ENCODE measurements around the gene SLC29A1. TPM values are rescaled to one million over a fixed set of nuclear protein-coding genes. Genes with fewer than 3 reads are reported as not detected.

SLC29A1 gene
- total RNA-seq, 1 experiment from 2014 or later, result 47.6 TPM

DNA sequence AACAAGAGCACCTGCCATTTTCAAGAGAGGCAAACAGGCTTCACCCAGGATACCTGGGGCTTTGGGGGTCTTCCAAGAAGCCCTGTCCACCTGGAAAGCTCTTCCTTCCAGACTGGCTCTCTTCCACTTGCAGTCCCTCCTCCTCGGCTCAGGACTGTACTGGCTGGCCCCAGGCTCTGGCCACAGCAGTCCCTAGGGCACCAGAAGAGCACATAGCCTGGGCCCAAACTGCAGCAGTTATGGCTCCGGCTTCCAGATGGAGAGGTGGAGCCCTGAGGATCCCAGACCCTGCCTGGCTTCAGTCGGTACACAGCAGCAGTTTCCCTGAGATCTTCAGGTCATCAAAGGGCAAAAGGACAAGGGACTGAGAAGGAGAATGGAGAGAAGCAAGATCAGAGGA, 35.5 kb downstream of the SLC29A1 start:
- in situ Hi-C loops (cut with HindIII; ENCODE audit: low pct_unique_long_range_greater_than_20kb, low sequenced_read_pairs), result no loop called here
- no peak for DNase-seq (ENCODE audit: low read depth)

DNA sequence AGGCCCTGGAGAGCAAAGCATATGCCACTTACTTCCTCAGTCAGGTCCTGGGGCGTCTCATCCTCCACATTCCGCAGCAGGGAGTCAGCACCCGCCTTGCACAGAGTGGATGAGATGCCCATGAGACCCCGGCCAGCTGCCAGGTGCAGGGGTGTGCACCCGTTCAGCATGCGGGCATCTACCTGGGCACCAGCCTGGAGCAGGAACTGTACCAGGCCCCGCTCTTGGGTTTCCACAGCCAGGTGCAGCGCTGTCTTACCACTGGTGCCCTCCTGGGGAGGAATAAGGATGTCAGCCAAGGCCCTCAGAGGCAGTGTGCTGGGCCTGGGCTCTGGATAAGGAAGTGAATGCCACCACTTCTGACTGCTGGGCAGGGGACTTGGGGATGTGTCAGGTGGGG, 36.6 kb downstream of the SLC29A1 start:
- DNase-seq (ENCODE audit: low read depth), result no peak
- in situ Hi-C loops (cut with HindIII; ENCODE audit: low pct_unique_long_range_greater_than_20kb, low sequenced_read_pairs), result no loop called here

GRCh38 chr6:44260451-44261297, 37.3 kb downstream of the SLC29A1 start:
- in situ Hi-C loops (cut with HindIII; ENCODE audit: low pct_unique_long_range_greater_than_20kb, low sequenced_read_pairs), result no loop called here
- no peak for DNase-seq (ENCODE audit: low read depth)

DNA sequence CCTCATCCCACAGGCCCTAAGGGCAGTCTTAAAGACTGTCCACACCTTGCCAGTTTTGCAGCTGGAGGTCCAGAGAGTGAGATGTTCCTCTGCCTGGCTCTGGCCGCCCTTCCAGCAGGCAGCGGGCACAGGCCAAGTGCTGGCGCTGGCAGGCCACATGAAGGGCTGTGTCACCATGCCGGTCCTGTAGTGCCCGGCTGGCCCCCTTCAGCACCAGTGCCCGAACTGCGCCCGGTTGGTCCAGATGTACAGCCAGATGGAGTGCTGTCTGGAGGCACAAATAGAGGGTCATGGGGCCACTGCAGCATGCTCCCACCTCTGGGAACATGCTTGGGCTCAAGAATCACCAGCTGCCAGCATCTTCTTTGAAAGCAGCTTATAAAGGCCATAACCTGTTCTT, 38.2 kb downstream of the SLC29A1 start:
- in situ Hi-C loops (cut with HindIII; ENCODE audit: low pct_unique_long_range_greater_than_20kb, low sequenced_read_pairs), result no loop called here
- DNase-seq (ENCODE audit: low read depth), result no peak

- in situ Hi-C loops (cut with HindIII; ENCODE audit: low pct_unique_long_range_greater_than_20kb, low sequenced_read_pairs), result no loop called here
- DNase-seq (ENCODE audit: low read depth), result no peak
These were observed 39.3 kb downstream of the SLC29A1 start for GRCh38 chr6:44262467-44263353.

GRCh38 chr6:44263354-44264100, 40.1 kb downstream of the SLC29A1 start:
- in situ Hi-C loops (cut with HindIII; ENCODE audit: low pct_unique_long_range_greater_than_20kb, low sequenced_read_pairs), result no loop called here
- peak; percentile 60 for DNase-seq (ENCODE audit: low read depth)

DNA sequence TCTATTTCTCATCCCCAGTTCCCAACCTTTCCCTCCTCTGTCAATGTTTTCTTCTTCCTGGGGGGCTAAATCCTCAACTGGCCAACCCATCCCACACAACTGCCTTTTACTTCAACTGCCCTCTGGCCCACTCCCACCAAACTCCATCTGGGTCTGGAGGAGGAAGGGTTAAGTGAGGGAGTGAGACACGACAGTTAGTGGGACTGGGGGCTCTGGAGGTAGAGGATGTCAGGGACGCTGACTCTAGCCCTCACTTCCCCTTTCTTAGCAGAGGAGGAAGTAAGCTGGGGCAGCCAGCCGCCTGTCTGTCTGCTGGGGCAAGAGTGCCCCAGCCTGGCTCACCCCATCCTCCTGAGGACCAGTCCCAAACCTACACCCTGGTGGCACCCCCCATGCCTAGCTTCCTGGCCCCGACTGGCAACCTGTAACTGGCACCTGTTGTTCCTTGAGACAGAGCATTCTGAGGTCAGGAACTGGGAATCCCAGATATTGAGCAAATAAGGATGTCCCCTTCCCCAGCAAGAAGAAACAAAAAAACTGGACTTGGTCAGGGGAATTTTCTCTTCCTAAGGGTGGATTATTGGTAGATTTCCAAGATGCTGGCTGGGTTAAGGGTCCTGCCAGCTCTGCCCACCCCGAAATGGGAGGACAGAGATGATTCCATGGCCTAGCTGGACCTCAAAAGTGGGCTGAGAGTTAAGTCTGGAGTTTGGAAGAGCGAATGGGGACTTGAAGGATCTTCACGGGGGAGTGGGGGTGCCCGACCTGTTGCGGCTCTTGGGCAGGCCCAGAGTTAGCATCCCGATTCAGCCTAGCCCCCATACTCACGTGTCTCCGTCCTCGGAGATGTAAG, 41.0 kb downstream of the SLC29A1 start:
- DNase-seq (ENCODE audit: low read depth), result no peak

DNA sequence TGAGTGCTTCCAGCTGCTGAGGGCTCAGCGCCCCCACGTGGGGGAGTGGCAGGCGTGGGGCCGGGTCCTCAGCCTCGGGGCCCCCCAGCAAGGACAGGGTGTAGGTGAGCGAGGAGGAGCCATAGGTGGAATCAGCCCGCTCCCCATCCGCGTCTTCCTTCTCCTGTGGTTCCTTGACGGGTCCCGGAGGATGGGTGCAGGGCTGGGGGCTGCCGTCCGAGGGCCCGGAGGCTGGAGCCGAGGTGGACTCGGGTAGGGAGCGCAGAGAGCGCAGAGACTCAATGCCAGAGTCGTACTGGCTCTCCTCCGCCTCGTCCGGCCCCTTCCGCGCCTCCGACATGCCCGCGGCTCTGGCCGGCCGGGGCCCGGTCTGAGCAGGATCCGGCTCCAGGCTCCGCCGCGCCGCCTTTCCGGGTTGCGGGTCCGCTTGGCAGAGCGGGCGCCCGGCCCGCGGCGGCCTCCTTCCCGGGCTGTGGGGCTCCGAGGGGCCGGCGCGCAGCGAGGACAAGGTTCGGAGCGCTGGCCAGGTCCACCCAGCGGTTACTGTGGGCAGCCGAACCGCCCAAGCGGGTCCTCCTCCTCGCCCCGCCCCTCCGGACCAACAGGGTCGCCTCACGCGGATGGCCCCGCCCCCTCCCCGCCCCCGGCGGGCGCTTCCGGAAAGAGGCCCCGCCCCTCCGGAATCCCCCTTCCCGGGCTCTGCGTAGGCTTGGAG, 41.8 kb downstream of the SLC29A1 start, which contains the start of gene NFKBIE:
TSS of gene NFKBIE (minus strand) at position 545 of the 715 bp plus-strand sequence. CDS start at position 340, 205 bp downstream.
- peak; percentile 80 for DNase-seq (ENCODE audit: low read depth)
- in situ Hi-C loops (cut with HindIII; ENCODE audit: low pct_unique_long_range_greater_than_20kb, low sequenced_read_pairs), result no loop called here

More for the DNA sequence above, 41.0 kb downstream of the SLC29A1 start:
- in situ Hi-C loops (cut with HindIII; ENCODE audit: low pct_unique_long_range_greater_than_20kb, low sequenced_read_pairs), result no loop called here

DNA sequence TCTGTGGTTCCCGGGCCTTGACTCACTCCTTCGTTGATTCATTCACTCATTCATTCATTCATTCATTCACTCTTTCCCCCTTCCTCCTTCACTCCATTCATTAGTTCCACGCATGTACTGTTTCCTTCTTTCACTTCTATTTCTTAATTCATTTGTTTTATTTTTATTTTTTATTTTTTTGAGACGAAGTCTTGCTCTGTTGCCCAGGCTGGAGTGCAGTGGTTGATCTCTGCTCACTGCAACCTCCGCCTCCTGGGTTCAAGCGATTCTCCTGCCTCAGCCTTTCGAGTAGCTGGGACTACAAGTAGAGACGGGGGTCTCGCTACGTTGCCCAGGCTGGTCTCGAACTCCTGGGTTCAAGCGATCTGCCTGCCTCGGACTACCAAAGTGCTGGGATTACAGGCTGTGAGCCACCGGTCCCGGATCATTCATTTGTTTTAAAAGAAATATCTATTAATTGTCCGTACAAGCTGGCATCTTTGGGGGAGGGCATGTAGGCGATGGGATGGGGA, 42.4 kb downstream of the SLC29A1 start:
- no peak for DNase-seq (ENCODE audit: low read depth)
- in situ Hi-C loops (cut with HindIII; ENCODE audit: low pct_unique_long_range_greater_than_20kb, low sequenced_read_pairs), result no loop called here

DNA sequence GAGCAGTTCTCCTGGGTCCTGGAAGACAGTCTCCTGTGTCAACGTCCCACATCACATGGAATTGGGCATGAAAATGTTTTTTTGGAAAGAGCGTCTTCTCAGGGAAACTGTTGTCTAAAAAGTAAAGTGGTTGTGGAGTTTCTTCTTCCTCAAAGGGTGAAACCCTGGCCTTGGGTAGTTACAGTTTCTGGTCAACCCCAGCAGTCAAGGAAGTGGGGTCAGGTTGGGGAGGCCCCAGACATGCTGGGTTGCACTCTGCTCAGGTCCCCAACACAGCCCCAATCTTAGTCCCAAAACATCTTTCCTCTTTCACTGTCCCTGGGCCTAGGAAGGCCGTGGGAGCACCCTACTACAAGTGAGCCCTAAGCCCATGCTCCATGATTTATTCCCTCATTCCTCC, 43.0 kb downstream of the SLC29A1 start:
- DNase-seq (ENCODE audit: low read depth), result no peak
- in situ Hi-C loops (cut with HindIII; ENCODE audit: low pct_unique_long_range_greater_than_20kb, low sequenced_read_pairs), result no loop called here

- in situ Hi-C loops (cut with HindIII; ENCODE audit: low pct_unique_long_range_greater_than_20kb, low sequenced_read_pairs), result no loop called here
- DNase-seq (ENCODE audit: low read depth), result no peak
These were observed 43.9 kb downstream of the SLC29A1 start for GRCh38 chr6:44267252-44267651.

- peak; percentile 39 for DNase-seq (ENCODE audit: low read depth)
- in situ Hi-C loops (cut with HindIII; ENCODE audit: low pct_unique_long_range_greater_than_20kb, low sequenced_read_pairs), result no loop called here
These were observed 44.8 kb downstream of the SLC29A1 start for GRCh38 chr6:44268095-44268628.

DNA sequence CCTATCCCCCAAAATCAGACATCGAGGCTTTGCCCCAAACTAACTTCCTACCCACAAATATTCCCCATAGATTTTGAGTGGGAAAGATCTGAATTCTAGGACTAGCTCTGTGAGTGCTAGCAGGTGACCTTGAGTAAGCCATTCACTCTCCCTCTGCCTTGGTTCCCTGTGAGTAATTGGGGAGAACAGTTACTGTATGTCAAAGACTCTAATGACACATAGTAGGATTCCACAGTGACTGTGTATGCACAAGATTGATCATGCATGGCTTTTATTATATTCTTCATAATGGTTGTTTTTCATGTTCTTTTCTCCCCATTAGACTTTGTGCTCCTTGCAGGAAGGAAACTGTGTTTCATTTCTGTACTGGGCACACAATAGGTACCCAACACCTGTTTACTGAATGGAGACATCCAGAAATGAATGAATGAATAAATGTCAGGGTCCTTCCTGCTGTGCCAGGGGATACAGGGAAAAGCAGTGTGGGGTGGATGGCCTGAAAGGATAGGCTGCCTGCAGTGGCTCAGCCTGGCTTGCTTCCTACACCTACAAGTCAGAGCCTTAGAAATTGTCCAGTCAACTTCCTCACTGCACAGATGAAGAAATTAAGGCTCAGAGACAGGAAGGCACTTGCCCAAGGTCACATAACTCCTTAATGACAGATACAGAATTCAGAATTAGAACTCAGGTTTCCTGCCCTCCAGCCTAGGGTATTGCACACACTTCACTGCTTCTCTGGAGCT, 46.0 kb downstream of the SLC29A1 start:
- DNase-seq (ENCODE audit: low read depth), result peak; percentile 17
- in situ Hi-C loops (cut with HindIII; ENCODE audit: low pct_unique_long_range_greater_than_20kb, low sequenced_read_pairs), result no loop called here

DNA sequence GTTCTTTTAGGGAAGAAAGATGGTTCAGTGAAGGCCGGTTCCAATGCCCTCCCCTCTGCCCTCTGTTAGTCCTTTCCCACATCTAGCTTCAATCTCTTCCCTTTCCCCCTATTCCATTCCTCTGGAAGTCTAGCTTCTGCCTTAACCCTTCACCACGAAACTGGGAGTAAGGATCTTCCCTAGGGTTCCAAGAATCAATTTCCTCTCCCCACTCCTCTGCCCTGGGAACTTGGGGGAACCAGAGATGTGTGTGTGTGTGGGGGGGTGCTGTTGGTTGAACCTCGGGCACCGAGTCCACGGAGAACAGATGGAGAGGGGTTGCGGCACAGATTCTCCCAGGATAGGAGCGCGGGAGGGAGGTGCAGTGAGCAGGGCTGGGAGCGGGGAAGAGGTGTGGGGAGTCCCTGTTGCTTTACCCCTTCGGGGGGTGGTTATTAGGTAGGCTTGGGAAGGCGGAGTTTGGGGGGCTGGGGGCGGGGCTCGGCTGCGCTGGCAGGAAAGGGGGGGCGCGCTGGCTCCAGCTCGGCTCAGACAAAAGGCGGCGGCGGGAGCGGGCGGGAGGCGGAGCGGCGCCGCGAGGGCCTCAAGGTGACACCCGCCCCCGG, 46.6 kb downstream of the SLC29A1 start, which contains the start of gene TMEM151B:
TSS of gene TMEM151B (plus strand) at position 530 of the 605 bp plus-strand sequence. CDS start 293 bp downstream, outside the sequence.
- DNase-seq (ENCODE audit: low read depth), result no peak
- in situ Hi-C loops (cut with HindIII; ENCODE audit: low pct_unique_long_range_greater_than_20kb, low sequenced_read_pairs), result no loop called here

GRCh38 chr6:44270526-44271405, 47.4 kb downstream of the SLC29A1 start:
- in situ Hi-C loops (cut with HindIII; ENCODE audit: low pct_unique_long_range_greater_than_20kb, low sequenced_read_pairs), result no loop called here
- DNase-seq (ENCODE audit: low read depth), result no peak

All from Caki2 (cell line).